ENCODE data around the gene VTCN1. TPM values are rescaled to one million over a fixed set of nuclear protein-coding genes. Genes with fewer than 3 reads are reported as not detected.

VTCN1 gene
- total RNA-seq, 4 donors from 2014 or later = not detected

GRCh38 chr1:117143871-117144270 lies 66.9 kb downstream of the VTCN1 start:
- TF ChIP-seq CTCF (IDR thresholded peaks at IDR 0.05) = no peak
- no peak overlapping the region for H3K4me3 ChIP-seq (replicated peaks in 1 of 3)
- H3K9me3 ChIP-seq = no peaks in the 10 kb centered on the region
- WGBS, 2 donors = 85 to 96% methylated on average over 3 of the region's 3 CpGs
- no peaks in the 10 kb centered on the region for H3K27me3 ChIP-seq
- H3K27ac ChIP-seq = no peak overlapping the region
- no peaks in the 10 kb centered on the region for H3K36me3 ChIP-seq
- H3K4me1 ChIP-seq = peaks cover 5 to 12% of the 10 kb centered on the region in 2 donors
- DNase-seq = no peak
- intact Hi-C loops (cut with DNase I) = loop anchor here (10.0 kb wide), 1 partner anchor 131 kb away; no protein-coding TSS in a partner anchor

- intact Hi-C loops (cut with DNase I) = loop anchor here (10.0 kb wide), 1 partner anchor 132 kb away; no protein-coding TSS in a partner anchor
- no peaks in the 10 kb centered on the region for H3K27me3 ChIP-seq
- H3K27ac ChIP-seq = no peak overlapping the region
- no peak for DNase-seq
- peaks cover 5 to 12% of the 10 kb centered on the region in 2 donors for H3K4me1 ChIP-seq
- no peak overlapping the region for H3K4me3 ChIP-seq (replicated peaks in 1 of 3)
- TF ChIP-seq POLR2A (IDR thresholded peaks at IDR 0.05) (no peak), CTCF (IDR thresholded peaks at IDR 0.05) (no peak)
- H3K36me3 ChIP-seq = no peaks in the 10 kb centered on the region
- H3K9me3 ChIP-seq = no peaks in the 10 kb centered on the region
Measured at GRCh38 chr1:117143172-117143571, 67.6 kb downstream of the VTCN1 start.

GRCh38 chr1:117142200-117142599 lies 68.5 kb downstream of the VTCN1 start:
- no peak for TF ChIP-seq CTCF (IDR thresholded peaks at IDR 0.05)
- no peak for TF ChIP-seq POLR2A (IDR thresholded peaks at IDR 0.05)
- Histone ChIP-seq H3K4me3 (replicated peaks in 1 of 3) (no peak overlapping the region), H3K9me3 (no peaks in the 10 kb centered on the region), H3K4me1 (peaks cover 2 to 9% of the 10 kb centered on the region in 2 donors), H3K27ac (no peak overlapping the region), H3K27me3 (no peaks in the 10 kb centered on the region), H3K36me3 (no peaks in the 10 kb centered on the region)
- DNase-seq = no peak
- 87 to 90% methylated on average over 2 of the region's 2 CpGs for WGBS, 2 donors
- intact Hi-C loops (cut with DNase I) = loop anchor here (10.0 kb wide), 1 partner anchor 133 kb away; no protein-coding TSS in a partner anchor

- H3K9me3 ChIP-seq = no peaks in the 10 kb centered on the region
- no peaks in the 10 kb centered on the region for H3K4me1 ChIP-seq
- DNase-seq = no peak
- 94 to 98% methylated on average over 1 of the region's 1 CpG for WGBS, 2 donors
- no peaks in the 10 kb centered on the region for H3K36me3 ChIP-seq
- no peak overlapping the region for H3K27ac ChIP-seq
- intact Hi-C loops (cut with DNase I) = no loop called here
- H3K27me3 ChIP-seq = no peaks in the 10 kb centered on the region
- TF ChIP-seq POLR2A (IDR thresholded peaks at IDR 0.05) = no peak
- no peak overlapping the region for H3K4me3 ChIP-seq (replicated peaks in 1 of 3)
Measured at GRCh38 chr1:117138561-117138960, 72.2 kb downstream of the VTCN1 start.

GRCh38 chr1:117138106-117138505 lies 72.6 kb downstream of the VTCN1 start:
- Histone ChIP-seq H3K27ac (no peak overlapping the region), H3K36me3 (no peaks in the 10 kb centered on the region), H3K4me3 (replicated peaks in 1 of 3) (no peak overlapping the region), H3K9me3 (no peaks in the 10 kb centered on the region), H3K4me1 (no peaks in the 10 kb centered on the region), H3K27me3 (no peaks in the 10 kb centered on the region)
- WGBS, 2 donors = 94 to 95% methylated on average over 3 of the region's 3 CpGs
- DNase-seq = no peak
- intact Hi-C loops (cut with DNase I) = no loop called here
- TF ChIP-seq CTCF (IDR thresholded peaks at IDR 0.05) = no peak
- TF ChIP-seq POLR2A (IDR thresholded peaks at IDR 0.05) = no peak
